ENCODE measurements around the gene ANTXR2. TPM values are rescaled to one million over a fixed set of nuclear protein-coding genes. Genes with fewer than 3 reads are reported as not detected.
A peak's percentile ranks its signal among the peaks of the same experiment; 100 is the strongest.

Gene ANTXR2
- total and polyA plus RNA-seq, 2 of the 8 experiments (the other 6 are each of a cell fraction or from before 2014, with no cell fraction given) = 1.1 to 7.5 TPM

GRCh38 chr4:80090090-80090489, 17.1 kb upstream of the ANTXR2 start:
- Histone ChIP-seq H2BK5ac (ENCODE audit: low read depth, low read length) (no peak overlapping the region), H3K23ac (ENCODE audit: insufficient read length) (no peak overlapping the region), H4K91ac (replicated peaks; ENCODE audit: insufficient read length, low read length) (no peak overlapping the region), H2BK12ac (ENCODE audit: low read depth, low read length) (no peak overlapping the region), H3K9ac (replicated peaks in 1 of 4; ENCODE audit: extremely low read depth in 1 of 4, low read depth in 3 of 4, low read length in 3 of 4) (no peak overlapping the region), H3K4me2 (ENCODE audit: insufficient read depth in 1 of 2, low read depth in 2 of 2, low read length in 2 of 2) (no peak overlapping the region), H3K36me3 (ENCODE audit: control insufficient read depth in 2 of 4, insufficient read depth in 4 of 4, low read length in 3 of 4) (no peaks in the 10 kb centered on the region), H4K20me1 (replicated peaks in 1 of 2; ENCODE audit: control insufficient read depth in 1 of 2, insufficient read depth in 2 of 2, low read length in 2 of 2) (no peaks in the 10 kb centered on the region), H3K14ac (ENCODE audit: insufficient read length) (no peak overlapping the region), H3K27ac (ENCODE audit: low read depth, low read length) (no peak overlapping the region), H3K4me1 (replicated peaks in 1 of 4; ENCODE audit: control insufficient read depth in 3 of 4, insufficient read depth in 4 of 4, low read length in 3 of 4) (no peaks in the 10 kb centered on the region), H2BK20ac (ENCODE audit: low read length) (no peak overlapping the region), H2BK120ac (replicated peaks; ENCODE audit: low read depth, low read length) (no peak overlapping the region), H3K4ac (replicated peaks; ENCODE audit: insufficient read length, low read depth, low read length) (no peak overlapping the region), H3K9me3 (ENCODE audit: insufficient read depth in 2 of 2, low read depth in 1 of 2, low read length in 1 of 2) (no peaks in the 10 kb centered on the region), H2BK15ac (ENCODE audit: low read length) (no peak overlapping the region), H4K5ac (ENCODE audit: insufficient read length, low read depth, low read length) (no peak overlapping the region), H4K8ac (ENCODE audit: extremely low read depth, insufficient read depth, low read length) (no peak overlapping the region), H3K23me2 (ENCODE audit: low read depth, low read length) (no peaks in the 10 kb centered on the region; the same call in 1 of the 2 replicates), H3K79me2 (ENCODE audit: control insufficient read depth in 1 of 2, insufficient read depth in 2 of 2, low read length in 2 of 2) (no peaks in the 10 kb centered on the region), H3K56ac (replicated peaks; ENCODE audit: insufficient read length, low read depth, low read length) (no peak overlapping the region), H3K4me3 (ENCODE audit: extremely low read depth in 1 of 4, insufficient read depth in 2 of 4, low read depth in 3 of 4, low read length in 4 of 4) (no peak overlapping the region), H3K79me1 (ENCODE audit: low read depth, low read length) (no peaks in the 10 kb centered on the region), H3K27me3 (replicated peaks in 1 of 4; ENCODE audit: control insufficient read depth in 3 of 4, extremely low read depth in 1 of 4, insufficient read depth in 3 of 4, low read length in 3 of 4) (no peaks in the 10 kb centered on the region), H2AFZ (ENCODE audit: low read length) (no peak overlapping the region), H3K18ac (ENCODE audit: extremely low read depth, low read length) (0 out of 2 replicates have a peak overlapping the region, but pooled peaks have one; percentile 11), H2AK5ac (ENCODE audit: low read depth, low read length) (no peak overlapping the region)
- CTCF ChIA-PET (ENCODE audit: partially characterized antibody) = interaction anchor here (0.8 to 1.4 kb wide), 3 partner anchors 11 to 248 kb away, joined by 3 to 6 read pairs (median 3); partner anchors contain the start of gene ANTXR2
- no peak for DNase-seq (ENCODE audit: low read depth in 1 of 2, low spot score in 2 of 2)
- no peak for FAIRE-seq
- 73% methylated on average over 1 of the region's 1 CpG; no CpG with 5 or more reads in 1 of the 2 experiments for WGBS, 2 experiments (ENCODE audit: extremely low coverage in 1 of 2, insufficient coverage in 1 of 2, insufficient read length in 1 of 2, insufficient replicate concordance in 2 of 2, low coverage in 1 of 2, low lambda C conversion rate in 2 of 2, missing lambda C conversion rate in 1 of 2)
- POLR2A ChIA-PET (ENCODE audit: partially characterized antibody) = no interaction called here
- TF ChIP-seq CBX8 (IDR thresholded peaks at IDR 0.05; ENCODE audit: borderline replicate concordance, low read depth, low read length) (no peak), HDAC6 (IDR thresholded peaks at IDR 0.05; ENCODE audit: low read depth, low read length) (no peak), JUND (IDR thresholded peaks at IDR 0.05; ENCODE audit: low read length) (no peak), CHD1 (IDR thresholded peaks at IDR 0.05; ENCODE audit: low read depth, low read length) (no peak), PHF8 (conservative IDR thresholded peaks at IDR 0.05; ENCODE audit: low read depth, low read length) (no peak), JUN (IDR thresholded peaks at IDR 0.05; ENCODE audit: low read depth, low read length) (no peak), SP4 (IDR thresholded peaks at IDR 0.05; ENCODE audit: low read length) (no peak), RBBP5 (IDR thresholded peaks at IDR 0.05; ENCODE audit: borderline replicate concordance, low read depth, low read length) (no peak), USF2 (IDR thresholded peaks at IDR 0.05; ENCODE audit: low read length) (no peak), SAP30 (IDR thresholded peaks at IDR 0.05; ENCODE audit: insufficient read depth, insufficient replicate concordance, low read length) (no peak), CREB1 (IDR thresholded peaks at IDR 0.05) (no peak)
- TF ChIP-seq, protein P1, sequence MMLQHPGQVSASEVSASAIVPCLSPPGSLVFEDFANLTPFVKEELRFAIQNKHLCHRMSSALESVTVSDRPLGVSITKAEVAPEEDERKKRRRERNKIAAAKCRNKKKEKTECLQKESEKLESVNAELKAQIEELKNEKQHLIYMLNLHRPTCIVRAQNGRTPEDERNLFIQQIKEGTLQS (IDR thresholded peaks at IDR 0.05; ENCODE audit: insufficient read depth, low read depth, low read length) = no peak

All from H1 (cell line).